OCI-LY3 (cell line): Measurements from ENCODE around the gene SKAP2.

Source experiments
- EZH2phosphoT487 ChIP-seq: fragments of 200-600 bp; shearing (Covaris generic); IDR thresholded peaks from 2 replicates; pipeline ENCODE4 v1.6.1; 2018; ENCODE audit warnings: antibody characterized with exemption, mixed run types, low read depth
- TF ChIP-seq, protein P1 (sequence below): fragments of 200-600, 300-600 bp; sonication (generic); IDR thresholded peaks from 2 replicates; pipeline ENCODE4 v1.5.1; 2014; ENCODE audit warnings: antibody characterized with exemption, low read length, low read depth

- TF ChIP-seq, protein P1, sequence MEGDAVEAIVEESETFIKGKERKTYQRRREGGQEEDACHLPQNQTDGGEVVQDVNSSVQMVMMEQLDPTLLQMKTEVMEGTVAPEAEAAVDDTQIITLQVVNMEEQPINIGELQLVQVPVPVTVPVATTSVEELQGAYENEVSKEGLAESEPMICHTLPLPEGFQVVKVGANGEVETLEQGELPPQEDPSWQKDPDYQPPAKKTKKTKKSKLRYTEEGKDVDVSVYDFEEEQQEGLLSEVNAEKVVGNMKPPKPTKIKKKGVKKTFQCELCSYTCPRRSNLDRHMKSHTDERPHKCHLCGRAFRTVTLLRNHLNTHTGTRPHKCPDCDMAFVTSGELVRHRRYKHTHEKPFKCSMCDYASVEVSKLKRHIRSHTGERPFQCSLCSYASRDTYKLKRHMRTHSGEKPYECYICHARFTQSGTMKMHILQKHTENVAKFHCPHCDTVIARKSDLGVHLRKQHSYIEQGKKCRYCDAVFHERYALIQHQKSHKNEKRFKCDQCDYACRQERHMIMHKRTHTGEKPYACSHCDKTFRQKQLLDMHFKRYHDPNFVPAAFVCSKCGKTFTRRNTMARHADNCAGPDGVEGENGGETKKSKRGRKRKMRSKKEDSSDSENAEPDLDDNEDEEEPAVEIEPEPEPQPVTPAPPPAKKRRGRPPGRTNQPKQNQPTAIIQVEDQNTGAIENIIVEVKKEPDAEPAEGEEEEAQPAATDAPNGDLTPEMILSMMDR: no peak
- TF ChIP-seq EZH2phosphoT487: no peak
Measured at GRCh38 chr7:26777385-26777784, 87.0 kb downstream of the SKAP2 start.
